GM21529 (cell line): ENCODE measurements around the gene BAIAP2L2.

Experiments
- ATAC-seq: cut with Tn5 transposase; IDR thresholded peaks from one replicate; pipeline ENCODE4 v1.9.1; 2021; ENCODE audit not compliant: unreplicated experiment

The BAIAP2L2 gene

DNA sequence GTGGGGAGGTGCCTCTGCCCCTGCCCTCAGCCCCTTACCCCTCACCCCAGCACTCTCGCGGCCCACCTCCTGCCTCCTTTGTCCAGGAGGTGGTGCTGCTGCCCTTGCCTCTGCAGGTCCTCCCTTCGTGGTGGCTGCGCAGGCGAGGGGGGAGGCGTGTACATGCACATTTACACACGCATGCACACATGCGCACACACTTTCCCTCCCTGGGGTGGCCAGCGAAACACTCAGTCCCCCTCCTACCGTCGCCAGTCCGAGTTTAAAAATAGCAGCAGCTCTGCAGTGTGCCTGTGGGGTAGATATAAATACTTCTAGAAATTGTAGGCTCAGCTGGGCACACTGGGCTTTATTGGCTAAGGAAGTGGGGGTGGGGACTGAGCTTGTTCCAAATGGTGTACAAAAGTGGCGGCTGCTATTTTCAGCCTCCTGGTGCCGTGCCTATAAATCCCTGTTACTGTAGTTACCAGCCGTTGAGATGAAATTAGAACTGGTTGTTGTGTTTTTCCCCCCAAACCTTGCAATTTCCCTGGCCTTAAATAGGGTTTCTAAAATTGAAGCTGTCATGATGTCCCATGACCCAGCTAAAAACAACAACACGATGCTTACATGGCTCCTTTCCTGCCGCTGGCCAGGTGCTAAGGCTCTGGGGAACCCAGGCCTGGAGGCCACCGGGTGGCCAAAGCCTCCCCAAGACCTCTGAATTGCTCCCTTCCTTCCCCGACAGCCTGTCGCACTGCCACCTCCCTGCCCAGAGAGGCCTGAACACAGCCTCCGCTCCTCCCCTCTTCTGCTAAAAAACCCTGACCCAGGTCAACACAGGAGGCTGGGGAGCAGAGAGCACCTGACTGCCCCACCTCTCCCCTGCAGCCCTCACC is 40.9 kb downstream of the BAIAP2L2 start:
- no peak for ATAC-seq

DNA sequence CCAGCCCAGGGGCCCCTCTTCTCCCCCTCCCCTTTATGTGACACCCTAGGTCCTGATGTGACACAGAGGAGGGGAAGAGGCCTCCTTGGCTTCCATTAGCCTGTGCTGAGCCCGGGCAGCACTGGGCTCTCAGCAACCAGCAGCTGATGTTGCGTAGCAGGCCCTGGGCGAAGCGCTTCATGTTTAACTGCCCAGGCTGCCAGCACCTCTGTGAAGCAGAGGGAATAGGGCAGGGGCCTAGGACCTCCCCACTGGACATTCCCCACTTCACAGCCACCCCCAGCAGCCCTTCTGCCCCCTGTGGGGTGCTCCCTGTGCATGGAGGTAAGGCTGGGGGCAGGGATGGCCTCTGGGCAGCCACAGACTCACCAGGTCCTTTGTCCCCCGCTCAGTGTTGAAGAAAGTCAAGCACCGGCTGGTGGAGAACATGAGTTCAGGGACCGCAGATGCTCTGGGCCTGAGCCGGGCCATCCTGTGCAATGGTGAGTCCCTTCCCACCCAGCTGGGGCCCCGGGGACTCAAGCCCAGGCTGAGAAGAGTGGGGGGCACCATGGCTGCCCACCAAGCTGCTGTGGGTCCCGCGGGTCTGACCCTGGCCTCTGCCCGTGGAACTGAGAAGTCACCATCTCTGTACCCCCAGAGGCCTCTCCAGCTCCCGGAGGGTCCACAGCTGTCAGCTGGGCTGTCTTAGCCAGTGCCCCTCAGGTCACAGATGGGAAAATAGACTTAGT is 41.7 kb downstream of the BAIAP2L2 start:
- ATAC-seq, result no peak

DNA sequence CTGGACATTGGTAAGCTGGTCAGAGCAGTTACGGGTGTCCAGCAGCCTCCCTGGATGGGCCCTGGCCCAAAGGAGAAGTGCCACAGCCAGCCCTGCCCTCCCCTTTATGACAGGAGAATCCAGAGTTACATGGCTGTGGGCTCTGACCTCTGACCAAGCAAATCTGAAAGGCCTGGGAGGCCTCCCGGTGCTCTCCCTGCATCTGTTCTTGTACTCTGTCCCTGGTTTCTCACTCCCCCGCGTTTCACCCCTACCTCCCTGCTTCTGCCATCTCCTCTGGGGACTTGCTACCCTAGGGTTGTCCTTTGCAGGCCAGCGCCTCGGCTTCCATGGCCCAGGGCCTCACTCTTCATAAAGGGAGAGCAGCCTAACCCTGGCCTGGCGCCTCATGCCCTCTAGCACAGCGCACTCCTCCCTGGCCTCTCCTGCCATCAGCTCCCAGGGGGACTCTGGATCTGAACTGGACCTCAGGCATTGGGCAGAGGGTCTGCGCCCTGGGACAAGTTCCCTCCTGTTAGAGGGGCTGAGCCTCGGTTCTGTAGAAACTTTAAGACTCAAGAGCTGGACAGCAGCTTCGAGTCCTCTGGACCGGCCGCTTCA is 42.6 kb downstream of the BAIAP2L2 start:
- ATAC-seq, result no peak

DNA sequence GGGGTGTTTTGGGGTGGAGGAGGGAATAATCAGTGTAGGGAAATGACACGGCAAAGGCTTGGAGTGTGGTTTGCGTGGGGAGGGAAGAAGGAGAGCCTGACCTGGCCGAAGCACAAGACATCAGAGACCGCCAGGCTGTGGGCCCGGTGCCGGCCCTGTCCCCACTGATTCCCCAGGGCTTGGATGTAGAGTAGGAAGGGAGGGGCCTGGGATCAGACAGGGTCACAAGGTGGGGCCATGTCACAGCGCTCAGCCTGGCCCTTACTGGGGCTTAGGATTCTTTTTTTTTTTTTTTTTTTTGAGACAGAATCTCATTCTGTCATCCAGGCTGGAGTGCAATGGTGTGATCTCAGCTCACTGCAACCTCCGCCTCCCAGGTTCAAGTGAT is 43.5 kb downstream of the BAIAP2L2 start:
- ATAC-seq, result no peak

DNA sequence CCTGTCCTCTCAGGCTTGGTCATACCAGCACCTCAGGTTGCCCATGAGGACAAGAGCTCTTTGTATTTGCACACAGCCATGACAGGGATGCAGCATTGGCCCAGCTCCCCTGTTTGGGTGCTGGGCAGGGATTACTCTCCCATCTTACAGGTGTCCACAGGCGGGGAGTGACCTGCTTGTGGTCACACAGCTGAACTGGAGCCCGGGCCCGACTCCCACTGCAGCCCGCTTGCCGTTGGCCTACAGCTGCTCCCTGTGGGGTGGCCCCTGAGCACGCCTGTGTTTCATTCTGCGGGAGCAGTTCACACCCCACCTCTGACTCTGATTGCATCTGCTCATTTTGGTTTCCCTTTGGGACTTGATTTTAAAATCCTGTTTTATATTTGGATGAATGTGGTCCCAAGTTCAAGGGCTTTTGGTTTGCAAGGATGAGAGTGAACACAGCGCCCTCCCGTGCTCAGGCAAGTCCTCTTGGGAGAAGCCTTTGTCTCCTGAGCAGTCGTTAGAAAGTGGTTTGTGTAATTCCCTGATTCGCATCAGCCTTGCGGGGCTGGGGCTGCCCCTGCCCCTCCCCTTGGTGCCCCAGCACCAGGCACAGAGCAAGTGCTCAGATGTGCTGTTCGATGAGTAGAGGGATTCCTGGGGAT is 44.0 kb downstream of the BAIAP2L2 start:
- ATAC-seq, result no peak

DNA sequence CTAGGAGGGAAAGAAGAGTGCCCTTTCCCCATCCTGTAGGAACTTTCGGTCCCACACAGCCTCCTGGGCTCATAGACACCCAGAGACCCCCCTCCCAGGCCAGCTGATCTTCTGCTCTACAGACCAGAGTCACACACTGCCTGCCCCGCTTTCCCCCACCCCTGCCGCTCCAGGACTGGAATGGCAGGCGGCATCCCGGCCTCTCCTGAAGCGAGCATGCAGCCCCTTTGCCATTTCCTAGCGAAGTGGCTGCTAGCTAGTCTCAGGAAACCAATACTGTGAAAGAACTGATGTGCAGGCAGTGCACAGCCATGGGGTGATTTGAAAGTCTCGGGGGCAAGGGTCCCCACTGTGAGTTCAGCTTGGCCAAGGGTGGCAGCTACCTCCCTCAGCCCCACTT is 44.9 kb downstream of the BAIAP2L2 start:
- no peak for ATAC-seq

DNA sequence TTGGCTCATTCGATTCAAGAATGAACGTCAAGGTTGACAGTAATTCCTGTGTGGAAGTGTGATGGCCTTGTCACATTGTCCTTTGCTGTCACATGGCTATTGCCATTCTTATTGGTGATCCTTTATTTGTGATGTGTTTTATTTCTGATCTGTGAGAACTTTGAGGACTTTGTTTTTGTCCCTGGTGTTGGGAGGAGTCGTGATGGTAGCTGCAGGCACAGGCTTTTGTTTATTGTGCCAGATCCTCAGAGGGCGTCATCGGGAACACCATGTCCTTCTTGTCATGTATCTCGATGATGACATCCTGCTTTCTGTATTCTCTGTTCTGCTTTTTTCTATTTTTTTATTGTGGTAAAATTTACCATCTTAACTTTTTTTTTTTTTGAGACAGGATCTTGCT is 47.7 kb downstream of the BAIAP2L2 start:
- no peak for ATAC-seq

DNA sequence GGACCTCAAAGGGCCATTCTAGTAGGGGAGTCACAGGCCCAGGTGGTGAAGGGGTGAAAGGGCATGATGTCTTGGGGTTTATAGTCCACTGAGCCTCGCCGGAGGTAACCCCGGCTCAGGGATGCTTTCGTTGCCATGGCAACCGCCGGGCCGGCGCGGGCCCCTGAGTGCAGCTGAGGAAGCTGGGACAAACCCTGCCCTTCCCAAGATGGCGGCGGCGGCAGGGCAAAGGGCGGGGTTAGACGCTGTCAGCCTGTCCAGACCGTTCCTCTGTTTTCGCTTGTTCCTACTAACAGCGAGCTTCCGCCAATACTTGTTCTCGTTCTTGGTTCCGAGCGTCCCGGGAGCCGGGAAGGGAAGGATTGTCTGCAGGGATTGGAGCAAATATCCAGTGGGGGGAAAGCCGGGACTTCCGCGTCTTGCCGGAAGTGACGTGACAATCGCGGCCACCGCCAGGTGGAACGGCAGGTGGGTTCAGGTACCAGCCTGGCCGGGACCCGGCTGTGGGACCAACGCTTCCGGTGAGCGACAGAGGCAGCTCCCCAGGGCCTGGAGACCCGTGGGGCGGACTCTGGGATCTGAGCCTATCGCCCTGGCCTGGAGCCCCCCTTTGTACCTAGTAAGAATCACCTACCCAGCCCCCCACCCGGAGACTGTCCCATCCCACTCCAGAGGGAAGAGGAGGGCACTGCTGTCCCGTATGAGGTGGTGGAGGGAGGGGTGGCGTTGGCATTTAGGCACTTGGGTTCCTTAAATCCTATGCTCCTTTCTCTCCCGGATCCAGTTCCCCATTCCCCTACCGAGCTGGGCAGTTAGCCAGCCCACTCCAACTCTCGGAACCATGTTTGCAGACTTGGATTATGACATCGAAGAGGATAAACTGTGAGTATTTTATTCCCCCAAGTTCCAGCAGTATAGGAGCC is 53.3 kb downstream of the BAIAP2L2 start, which contains the start of gene PICK1:
Gene PICK1, plus strand, starts transcription at position 436 of the 923 bp plus-strand sequence. Its CDS starts 406 bp downstream, at position 842.
- no peak for ATAC-seq

DNA sequence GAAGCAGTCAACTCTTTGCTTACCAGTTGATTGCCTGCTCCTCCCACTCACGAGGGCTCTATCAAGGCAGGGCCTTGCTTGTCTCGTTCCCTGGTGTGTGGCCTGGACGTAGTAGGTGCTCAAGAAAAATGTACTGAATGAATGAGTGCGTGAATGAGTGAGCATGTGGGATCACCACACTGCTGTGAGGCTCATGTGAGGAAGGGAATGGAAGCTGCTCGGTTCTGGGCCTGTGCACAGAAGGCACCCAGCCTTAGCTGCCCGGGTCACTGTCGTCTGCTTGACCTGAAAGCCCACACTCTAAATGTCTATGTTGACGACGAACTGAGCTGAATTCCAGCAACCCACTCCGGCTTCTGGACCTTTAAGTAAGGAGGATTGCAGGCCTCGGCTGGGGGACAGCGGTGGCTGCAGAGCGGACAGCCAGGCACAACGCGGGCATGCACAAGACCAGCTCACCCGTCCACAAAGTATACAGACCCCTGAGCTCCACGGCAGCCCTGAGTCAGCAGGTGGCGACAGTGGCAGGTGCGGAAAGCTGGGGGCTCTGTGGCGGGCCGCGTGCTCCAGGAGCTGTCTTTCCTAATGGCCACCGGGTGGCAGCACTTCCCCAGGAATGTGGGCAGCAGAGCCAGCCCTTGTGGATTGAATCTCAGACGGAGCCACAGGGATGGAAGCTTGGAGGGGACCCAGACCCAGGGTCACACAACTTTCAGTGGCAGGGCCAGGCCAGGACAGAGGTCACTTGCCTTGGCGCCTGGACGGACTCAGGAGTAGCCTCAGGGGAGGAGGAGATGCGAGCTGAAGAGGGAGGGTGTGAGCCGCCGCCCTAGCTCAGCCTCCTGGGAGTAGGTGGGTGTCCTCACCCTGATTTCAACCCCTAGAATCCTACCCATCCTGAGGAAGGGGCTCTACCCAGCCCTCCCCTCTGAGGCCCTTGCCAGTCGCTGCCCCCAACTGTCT is 58.3 kb downstream of the BAIAP2L2 start:
- ATAC-seq, result no peak

DNA sequence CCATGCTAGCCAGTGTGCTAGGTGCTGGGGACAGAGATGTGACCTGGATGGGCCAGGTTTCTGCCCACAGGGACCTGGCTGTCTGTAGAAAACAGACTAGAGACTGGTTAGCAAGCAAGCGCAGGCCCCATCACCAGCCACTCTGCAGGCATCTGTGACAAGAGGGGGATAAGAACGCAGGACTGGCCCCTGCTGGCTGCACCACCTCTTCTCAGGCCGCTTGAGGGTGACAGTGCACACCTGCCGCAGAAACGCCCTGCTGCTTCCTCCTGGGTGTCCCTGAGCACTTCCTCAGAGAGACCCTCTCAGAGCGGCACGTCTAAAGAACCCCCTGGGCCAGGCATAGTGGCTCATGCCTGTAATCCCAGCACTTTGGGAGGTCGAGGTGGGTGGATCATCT is 59.2 kb downstream of the BAIAP2L2 start:
- ATAC-seq, result no peak

DNA sequence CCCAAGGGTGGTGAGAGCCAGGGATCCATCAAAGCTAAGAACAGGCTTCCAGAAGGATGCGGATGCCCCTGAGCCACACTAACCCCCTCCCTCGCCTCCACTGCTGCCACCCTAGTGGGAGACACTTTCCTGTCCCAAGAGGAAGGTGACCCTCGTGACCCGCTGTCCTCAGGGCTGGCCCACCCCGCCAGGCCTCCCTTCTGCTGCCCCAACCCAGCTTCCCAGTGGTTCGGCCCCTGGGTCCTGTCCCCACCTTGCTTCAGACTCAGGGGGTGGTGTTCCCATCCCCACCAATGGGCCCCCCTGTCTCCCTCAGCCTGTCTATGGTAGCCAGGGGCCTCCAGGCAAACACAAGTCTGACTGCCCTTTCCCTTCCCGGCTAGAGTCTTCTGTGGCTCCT is 59.8 kb downstream of the BAIAP2L2 start:
- ATAC-seq, result no peak

DNA sequence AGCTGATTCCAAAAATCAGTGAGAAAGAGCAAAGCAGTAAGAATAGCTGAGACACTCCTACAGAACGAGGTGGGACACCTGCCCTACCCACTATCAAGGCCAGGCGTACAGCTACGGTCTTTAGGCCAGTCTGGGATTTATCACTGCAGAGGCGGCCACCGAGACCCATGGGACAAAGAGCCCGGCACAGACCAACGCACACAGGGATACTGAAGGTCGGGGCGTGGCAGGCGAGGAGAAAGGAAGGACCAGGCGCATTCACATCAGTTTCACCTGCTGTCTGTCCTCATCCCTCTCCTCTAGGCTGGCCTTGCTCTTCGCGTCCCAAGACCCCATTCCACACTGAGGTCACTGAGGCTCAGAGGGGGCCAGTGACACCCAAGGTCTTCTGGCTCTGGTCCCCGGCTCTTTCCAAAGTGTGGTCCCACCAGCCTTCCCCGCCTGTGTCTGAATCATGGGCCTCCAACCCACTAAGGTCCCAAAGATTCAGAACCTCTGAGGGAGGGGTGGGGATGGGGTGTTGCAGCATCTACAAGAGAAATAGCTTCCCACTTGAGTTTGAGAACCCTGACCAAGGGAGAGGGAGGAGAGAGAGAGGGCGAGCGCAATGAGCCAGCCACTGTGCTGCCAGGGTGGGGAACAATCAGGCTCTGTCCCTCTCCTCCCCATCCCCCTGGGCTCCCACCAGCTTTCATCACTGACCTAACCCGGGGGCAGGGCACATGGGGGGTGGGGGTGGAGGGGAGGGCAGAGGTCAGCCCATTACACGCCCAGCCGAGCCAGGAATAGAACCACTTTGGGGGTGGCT is 60.5 kb downstream of the BAIAP2L2 start:
- no peak for ATAC-seq

DNA sequence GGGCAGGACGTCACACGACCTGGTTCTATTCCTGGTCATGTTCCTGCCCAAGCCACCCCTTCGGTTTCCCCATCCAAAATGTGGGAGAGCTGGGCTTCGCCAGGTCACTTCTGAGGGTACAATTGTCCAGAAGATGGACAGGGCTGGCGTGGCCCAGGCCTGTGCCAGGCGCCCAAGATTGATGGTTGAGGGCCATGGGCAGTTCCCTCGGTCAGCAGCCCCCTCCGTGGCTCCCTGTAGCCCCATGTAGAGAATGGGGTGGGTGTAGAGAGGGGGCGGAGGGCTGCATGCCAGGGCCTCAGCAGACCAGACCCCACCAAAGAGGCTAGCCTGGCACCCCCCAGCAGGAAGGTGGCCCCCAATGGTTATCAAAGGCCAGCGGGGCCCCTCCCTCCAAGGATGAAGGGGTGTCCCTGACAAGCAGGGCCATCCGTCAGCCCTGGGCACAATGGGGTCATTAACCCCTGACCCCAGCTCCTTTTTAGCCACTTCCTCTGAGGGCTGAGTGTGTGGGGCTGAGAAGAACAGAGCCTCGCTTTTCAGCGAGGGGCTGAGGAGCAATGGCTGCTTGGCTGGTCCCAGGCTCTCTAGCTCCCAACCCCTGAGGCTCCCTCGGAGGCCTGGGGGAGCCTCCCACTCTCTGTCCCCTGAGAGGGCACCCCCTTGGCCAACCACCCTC is 64.3 kb downstream of the BAIAP2L2 start:
- no peak for ATAC-seq

DNA sequence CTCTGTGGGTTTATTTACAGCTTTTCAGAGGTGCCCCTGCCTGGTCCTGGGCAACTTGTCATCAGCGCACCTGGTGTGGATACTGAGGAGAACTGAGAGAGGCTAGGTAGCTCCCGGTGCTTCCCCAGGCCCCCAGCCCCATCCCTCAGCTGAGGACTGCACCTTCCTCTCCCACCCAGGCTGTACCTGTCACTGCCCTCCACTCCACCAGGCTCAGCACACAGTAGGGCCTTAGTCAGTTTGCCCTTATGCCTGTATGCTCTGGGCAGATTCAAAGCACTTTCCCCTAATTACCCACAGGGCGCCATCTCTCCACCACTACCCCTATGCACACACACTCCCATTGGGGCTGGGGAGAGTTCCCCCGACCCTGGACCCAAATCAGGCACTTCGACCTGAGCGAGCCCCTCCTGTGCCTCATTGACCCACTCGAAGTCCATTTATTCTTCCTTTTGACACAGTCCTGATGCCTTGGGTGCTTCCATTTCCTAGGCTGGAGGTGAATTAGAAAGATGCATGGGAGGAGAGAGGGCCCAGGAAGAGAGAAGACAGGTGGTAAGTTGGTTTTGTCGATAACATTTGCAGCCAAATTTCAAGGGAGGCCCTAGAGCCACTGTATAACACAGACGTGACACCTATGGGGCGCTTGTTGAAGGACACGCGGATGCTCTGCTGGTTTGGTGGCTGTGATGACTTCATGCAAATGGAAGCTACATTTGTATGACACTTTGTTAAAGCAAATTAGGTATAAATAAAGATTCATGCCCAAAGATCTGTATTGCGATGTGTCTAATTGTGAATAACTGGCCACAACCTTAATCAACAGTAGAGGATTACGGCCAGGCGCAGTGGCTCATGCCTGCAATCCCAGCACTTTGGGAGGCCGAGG is 67.1 kb downstream of the BAIAP2L2 start:
- no peak for ATAC-seq

DNA sequence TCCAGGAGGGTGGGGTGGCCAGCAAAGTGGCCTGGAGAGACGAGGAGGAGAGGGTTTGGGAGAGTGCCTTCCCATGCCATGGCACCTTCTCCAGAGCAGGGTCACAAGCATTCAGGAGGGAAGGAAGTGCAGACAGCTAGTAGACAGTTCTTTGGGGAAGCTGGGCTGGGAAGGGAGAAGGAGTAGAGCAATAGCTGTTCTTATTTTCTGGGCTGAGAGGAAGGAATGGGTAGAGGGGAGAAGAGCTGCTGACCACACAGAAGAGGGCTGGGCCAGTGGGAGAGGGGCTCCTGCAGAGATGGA is 68.0 kb downstream of the BAIAP2L2 start:
- no peak for ATAC-seq

DNA sequence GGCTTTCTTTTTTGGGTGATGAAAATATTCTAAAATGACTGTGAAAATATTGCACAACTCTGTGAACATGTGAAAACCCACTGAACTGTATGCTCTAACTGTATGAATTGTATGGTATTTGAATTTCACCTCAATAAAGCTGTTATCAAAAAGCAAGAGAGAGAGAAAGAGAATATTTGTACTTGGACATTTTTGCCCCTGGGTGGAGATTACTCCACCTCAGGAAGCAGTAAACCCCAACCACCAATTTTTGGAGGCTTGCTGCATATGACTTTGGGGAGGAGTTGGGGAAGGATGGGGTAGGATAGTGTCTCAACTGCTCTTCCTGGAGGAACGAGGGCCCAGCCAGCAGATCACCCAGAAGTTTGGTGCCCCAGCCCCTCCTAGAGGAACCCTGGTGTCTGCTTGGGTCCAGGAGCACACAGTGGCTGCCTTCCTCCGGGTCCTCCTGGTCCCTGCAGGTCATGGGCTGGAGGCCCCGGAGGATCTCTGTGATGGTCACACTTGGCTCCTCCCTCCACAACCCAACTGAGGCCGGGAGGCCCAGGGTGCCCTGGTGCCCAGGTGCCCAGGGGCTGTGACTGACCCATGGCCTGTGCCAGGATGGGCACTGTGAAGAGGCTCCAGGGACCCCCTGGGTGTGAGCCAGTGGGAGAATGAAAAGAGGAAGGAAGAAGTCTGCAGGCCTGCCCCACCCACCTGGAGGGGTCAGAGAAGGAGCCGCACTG is 68.6 kb downstream of the BAIAP2L2 start:
- ATAC-seq, result no peak
